Mesenchymal stem cell (in vitro differentiated cells and primary cell): Measurements from ENCODE around the gene SYT8.

Source experiments
- DNase-seq: peaks from one replicate; pipeline ENCODE4 v3.0.0-alpha.2; 2013
- H2AFZ ChIP-seq: one replicate; pipeline ENCODE4 v1.6.1; 2013; ENCODE audit warnings: low read depth, mild to moderate bottlenecking, control low read depth, inconsistent platforms, low read length, moderate library complexity
- H2AK5ac ChIP-seq: 2 replicates; pipeline ENCODE4 v1.6.1; 2013; ENCODE audit warnings: low read length, moderate library complexity, mild to moderate bottlenecking, inconsistent platforms; ENCODE audit not compliant: severe bottlenecking
- H2BK120ac ChIP-seq: one replicate; pipeline ENCODE4 v1.6.1; 2013; ENCODE audit warnings: low read depth, mild to moderate bottlenecking, inconsistent platforms, low read length, moderate library complexity
- H2BK12ac ChIP-seq, 2 experiments: one replicate each; pipeline ENCODE4 v1.6.1; 2013; ENCODE audit warnings: inconsistent platforms in 2 of 2, low read length in 2 of 2, mild to moderate bottlenecking in 2 of 2, moderate library complexity in 2 of 2, control low read depth in 1 of 2
- H2BK15ac ChIP-seq: one replicate; pipeline ENCODE4 v1.6.1; 2013; ENCODE audit warnings: mild to moderate bottlenecking, low read depth, inconsistent platforms; ENCODE audit not compliant: poor library complexity, severe bottlenecking
- H2BK5ac ChIP-seq: 2 replicates; pipeline ENCODE4 v1.6.1; 2013; ENCODE audit warnings: low read depth, mild to moderate bottlenecking, low read length, control low read depth, inconsistent platforms; ENCODE audit not compliant: poor library complexity, severe bottlenecking
- H3K14ac ChIP-seq, 2 experiments: one replicate each; pipeline ENCODE4 v1.6.1; 2013; ENCODE audit warnings: inconsistent platforms in 2 of 2, low read length in 2 of 2, control low read depth in 1 of 2, mild to moderate bottlenecking in 1 of 2, moderate library complexity in 1 of 2
- H3K18ac ChIP-seq, 2 experiments: one replicate each; pipeline ENCODE4 v1.6.1; 2013; ENCODE audit warnings: inconsistent platforms in 2 of 2, low read length in 2 of 2, control low read depth in 1 of 2, low read depth in 1 of 2, mild to moderate bottlenecking in 1 of 2
- H3K23ac ChIP-seq, 2 experiments: one replicate each; pipeline ENCODE4 v1.6.1; 2013; ENCODE audit warnings: inconsistent platforms in 2 of 2, low read length in 2 of 2, mild to moderate bottlenecking in 2 of 2, moderate library complexity in 2 of 2, control low read depth in 1 of 2
- H3K27ac ChIP-seq: 2 replicates; pipeline ENCODE4 v1.5.1; 2013; ENCODE audit warnings: mild to moderate bottlenecking, moderate library complexity, low read length, control low read depth, inconsistent platforms; ENCODE audit not compliant: poor library complexity, severe bottlenecking
- H3K27me3 ChIP-seq, 2 experiments: 2 replicates each; pipeline versions ENCODE4 v1.6.1 to v1.7.0; 2013; ENCODE audit warnings: low read length in 2 of 2, mild to moderate bottlenecking in 2 of 2, moderate library complexity in 2 of 2, control low read depth in 1 of 2, inconsistent platforms in 1 of 2; ENCODE audit not compliant: control insufficient read depth in 1 of 2, insufficient read depth in 1 of 2
- H3K36me3 ChIP-seq, 2 experiments: 2 replicates each; pipeline versions ENCODE4 v1.6.1 to v1.7.0; 2013; ENCODE audit warnings: low read length in 2 of 2, control low read depth in 1 of 2, inconsistent platforms in 1 of 2, low read depth in 1 of 2, mild to moderate bottlenecking in 1 of 2; ENCODE audit not compliant: insufficient read depth in 2 of 2, control insufficient read depth in 1 of 2
- H3K4ac ChIP-seq, 2 experiments: one replicate each; pipeline ENCODE4 v1.6.1; 2013; ENCODE audit warnings: inconsistent platforms in 2 of 2, low read length in 2 of 2, mild to moderate bottlenecking in 2 of 2, moderate library complexity in 2 of 2, control low read depth in 1 of 2, low read depth in 1 of 2
- H3K4me1 ChIP-seq: 2 replicates; pipeline ENCODE4 v1.6.1; 2013; ENCODE audit warnings: low read depth, low read length, control low read depth; ENCODE audit not compliant: control insufficient read depth, insufficient read depth
- H3K4me2 ChIP-seq: 2 replicates; pipeline ENCODE4 v1.6.1; 2013; ENCODE audit warnings: low read length, mild to moderate bottlenecking, inconsistent platforms; ENCODE audit not compliant: poor library complexity, severe bottlenecking
- H3K4me3 ChIP-seq, 2 experiments: 2 replicates each; pipeline versions ENCODE4 v1.5.1 to v1.7.0; 2013; ENCODE audit warnings: low read length in 2 of 2, mild to moderate bottlenecking in 2 of 2, control low read depth in 1 of 2, low read depth in 1 of 2; ENCODE audit not compliant: insufficient read depth in 1 of 2
- H3K79me1 ChIP-seq: replicated peaks from 2 replicates; pipeline ENCODE4 v1.6.1; 2013; ENCODE audit warnings: mild to moderate bottlenecking, control low read depth, low read length, inconsistent platforms; ENCODE audit not compliant: poor library complexity, severe bottlenecking
- H3K9ac ChIP-seq: 2 replicates; pipeline ENCODE4 v1.7.0; 2013; ENCODE audit warnings: mild to moderate bottlenecking, low read length, moderate library complexity
- H3K9me3 ChIP-seq: 2 replicates; pipeline ENCODE4 v1.7.0; 2013; ENCODE audit warnings: mild to moderate bottlenecking, low read length; ENCODE audit not compliant: control insufficient read depth
- H4K8ac ChIP-seq: one replicate; pipeline ENCODE4 v1.6.1; 2013; ENCODE audit warnings: inconsistent platforms, mild to moderate bottlenecking, low read length, moderate library complexity
- H4K91ac ChIP-seq: one replicate; pipeline ENCODE4 v1.6.1; 2013; ENCODE audit warnings: mild to moderate bottlenecking, low read length, inconsistent platforms
- WGBS: methylation state at CpG from one replicate; pipeline ENCODE4 v1.1.7; 2013; ENCODE audit warnings: mixed read lengths; 5-methylcytosine and 5-hydroxymethylcytosine counted together

Gene SYT8

DNA sequence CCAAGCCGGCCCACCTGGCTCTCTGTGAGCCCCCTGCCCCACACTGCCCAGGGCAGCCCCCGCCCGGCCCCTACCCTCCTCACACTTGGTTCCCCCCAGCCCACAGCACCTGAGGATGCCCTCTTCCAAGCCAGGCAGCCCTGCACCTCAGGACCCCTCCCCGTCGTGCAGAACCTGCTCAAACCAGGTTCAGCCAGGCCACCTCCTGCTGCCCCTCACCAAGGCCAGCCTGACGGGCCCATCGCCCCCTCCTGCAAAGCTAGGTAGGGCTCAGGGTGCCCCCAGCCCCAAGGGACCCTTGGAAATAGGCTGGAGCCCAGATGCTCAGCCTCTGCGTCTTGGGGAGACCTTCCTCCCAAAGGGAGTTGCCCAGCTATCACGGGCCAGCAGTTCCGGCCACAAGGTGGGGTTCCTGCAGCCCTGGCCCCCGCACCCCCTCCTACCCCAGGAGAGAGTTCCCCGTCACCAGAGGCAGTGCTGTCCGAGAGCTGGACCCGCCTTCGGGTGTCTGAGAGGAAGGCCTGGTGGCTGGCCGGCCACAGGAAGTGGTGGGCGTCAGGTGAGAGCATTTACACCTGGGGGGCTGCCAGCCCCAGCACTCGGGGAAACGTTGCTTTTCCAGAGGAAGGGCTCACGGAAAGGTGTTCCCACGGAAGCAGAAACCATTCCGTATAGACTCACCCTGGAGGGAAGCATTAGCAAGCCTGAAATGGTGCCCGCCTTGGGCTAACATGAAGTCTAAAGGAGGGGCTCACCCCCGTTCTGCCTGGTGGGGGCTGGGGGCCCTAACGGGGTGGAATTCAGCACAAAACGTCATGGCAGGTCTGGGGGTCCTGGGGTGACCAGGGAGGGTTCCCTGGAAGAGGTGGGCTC lies 3.2 kb upstream of the SYT8 start:
- Histone ChIP-seq H3K36me3 (no peaks in the 10 kb centered on the region), H4K8ac (no peak overlapping the region), H2AK5ac (peak overlapping the region; percentile 66), H3K9me3 (no peaks in the 10 kb centered on the region), H3K27me3 (peaks cover 0 to 59% of the 10 kb centered on the region in 2 experiments), H2BK12ac (peak overlapping the region in 1 of 2 experiments; percentile 85), H3K18ac (peak overlapping the region; percentile 34), H3K9ac (no peak overlapping the region), H3K4me2 (no peak overlapping the region), H3K4me3 (no peak overlapping the region), H3K14ac (no peak overlapping the region), H2BK5ac (no peak overlapping the region), H3K27ac (no peak overlapping the region), H3K4me1 (peaks cover 74% of the 10 kb centered on the region), H4K91ac (peak overlapping the region; percentile 8), H3K79me1 (no peaks in the 10 kb centered on the region), H3K4ac (peak overlapping the region in 1 of 2 experiments; percentile 40), H2AFZ (no peak overlapping the region), H3K23ac (no peak overlapping the region), H2BK15ac (peak overlapping the region; percentile 44), H2BK120ac (peak overlapping the region; percentile 83)
- no peak for DNase-seq
- 76% methylated on average over 26 of the region's 26 CpGs for WGBS

DNA sequence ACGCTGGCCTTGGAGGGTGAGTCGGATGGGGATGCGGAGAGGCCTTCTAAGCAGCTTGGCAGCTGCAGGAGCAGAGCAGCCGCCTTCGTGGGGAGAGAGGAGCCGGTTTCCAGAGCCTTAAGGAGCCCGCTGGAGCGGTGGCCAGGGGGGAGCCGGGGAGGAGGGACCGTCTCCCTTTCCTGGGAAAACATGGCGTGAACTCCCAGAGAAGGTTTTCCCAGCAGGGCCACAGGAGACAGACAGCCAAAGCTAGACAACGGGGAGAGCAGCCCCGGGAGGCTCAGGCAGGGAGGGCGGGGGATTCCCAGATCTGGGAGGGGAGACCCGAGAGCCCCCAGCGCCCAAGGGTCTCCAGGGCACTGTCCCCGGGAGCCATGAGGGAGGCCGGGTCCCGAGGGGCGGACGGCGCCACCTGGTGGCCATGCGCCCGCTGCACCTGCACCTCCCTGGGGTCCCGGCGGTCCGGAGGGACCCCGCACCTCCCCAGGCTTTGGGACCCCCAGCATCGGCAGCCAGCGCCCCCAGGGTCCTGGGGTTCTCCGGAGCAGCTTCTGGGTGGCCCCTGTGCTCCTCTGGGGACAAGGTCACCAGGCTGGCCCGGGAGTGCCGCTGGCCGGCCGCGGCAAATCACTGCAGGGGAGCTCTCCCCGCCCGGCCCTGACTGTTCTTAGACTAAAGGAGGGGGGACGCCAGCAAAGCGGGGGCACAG lies 2.4 kb upstream of the SYT8 start:
- peak overlapping the region; percentile 65 for H2BK15ac ChIP-seq
- H3K36me3 ChIP-seq: no peaks in the 10 kb centered on the region
- H3K79me1 ChIP-seq: no peaks in the 10 kb centered on the region
- peak overlapping the region; percentile 24 to 28 for H3K4ac ChIP-seq
- no peak overlapping the region for H3K9ac ChIP-seq
- H2AK5ac ChIP-seq: no peak overlapping the region
- H3K4me3 ChIP-seq: no peak overlapping the region
- H3K18ac ChIP-seq: peak overlapping the region in 1 of 2 experiments; percentile 34
- peaks cover 0 to 51% of the 10 kb centered on the region in 2 experiments for H3K27me3 ChIP-seq
- no peak overlapping the region for H3K23ac ChIP-seq
- H3K4me2 ChIP-seq: peak overlapping the region; percentile 60
- H3K9me3 ChIP-seq: no peaks in the 10 kb centered on the region
- peak overlapping the region; percentile 83 for H2BK120ac ChIP-seq
- peaks cover 71% of the 10 kb centered on the region for H3K4me1 ChIP-seq
- H3K27ac ChIP-seq: no peak overlapping the region
- peak overlapping the region; percentile 46 for H4K8ac ChIP-seq
- H2BK12ac ChIP-seq: peak overlapping the region in 1 of 2 experiments; percentile 72
- 15% methylated on average over 40 of the region's 40 CpGs for WGBS
- no peak overlapping the region for H2AFZ ChIP-seq
- no peak overlapping the region for H3K14ac ChIP-seq
- peak; percentile 29 for DNase-seq
- H4K91ac ChIP-seq: peak overlapping the region; percentile 64
- H2BK5ac ChIP-seq: no peak overlapping the region

DNA sequence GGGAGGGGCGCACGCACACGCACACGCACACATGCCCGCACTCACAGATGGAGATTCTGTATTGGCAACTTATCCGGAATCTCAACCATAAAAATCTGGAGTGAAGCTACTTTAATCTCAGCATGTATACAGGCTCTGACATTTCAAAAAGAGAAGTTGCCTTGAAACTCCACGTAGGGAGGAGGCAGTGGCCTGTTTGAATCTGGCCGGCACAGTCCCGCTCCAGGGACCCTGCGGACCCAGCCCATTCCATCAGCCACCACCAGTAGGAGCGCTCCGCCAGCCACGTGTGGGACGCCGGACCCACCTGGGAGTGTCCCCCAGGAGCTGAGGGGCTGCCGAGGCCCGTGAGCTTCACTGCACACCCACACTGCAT lies 1.9 kb upstream of the SYT8 start:
- Histone ChIP-seq H3K27me3 (peaks cover 0 to 45% of the 10 kb centered on the region in 2 experiments), H3K23ac (no peak overlapping the region), H3K4me3 (no peak overlapping the region), H4K91ac (peak overlapping the region; percentile 19), H3K27ac (no peak overlapping the region), H3K36me3 (no peaks in the 10 kb centered on the region), H3K14ac (no peak overlapping the region), H3K4me2 (peak overlapping the region; percentile 60), H2AFZ (no peak overlapping the region), H3K4me1 (peaks cover 71% of the 10 kb centered on the region), H2BK12ac (peak overlapping the region in 1 of 2 experiments; percentile 64), H3K4ac (no peak overlapping the region), H3K79me1 (no peaks in the 10 kb centered on the region), H3K9ac (no peak overlapping the region), H2BK15ac (peak overlapping the region; percentile 65), H3K18ac (peak overlapping the region in 1 of 2 experiments; percentile 26), H2BK5ac (no peak overlapping the region), H2AK5ac (no peak overlapping the region), H4K8ac (peak overlapping the region; percentile 52), H3K9me3 (no peaks in the 10 kb centered on the region), H2BK120ac (no peak overlapping the region)
- no peak for DNase-seq
- 69% methylated on average over 12 of the region's 17 CpGs for WGBS

DNA sequence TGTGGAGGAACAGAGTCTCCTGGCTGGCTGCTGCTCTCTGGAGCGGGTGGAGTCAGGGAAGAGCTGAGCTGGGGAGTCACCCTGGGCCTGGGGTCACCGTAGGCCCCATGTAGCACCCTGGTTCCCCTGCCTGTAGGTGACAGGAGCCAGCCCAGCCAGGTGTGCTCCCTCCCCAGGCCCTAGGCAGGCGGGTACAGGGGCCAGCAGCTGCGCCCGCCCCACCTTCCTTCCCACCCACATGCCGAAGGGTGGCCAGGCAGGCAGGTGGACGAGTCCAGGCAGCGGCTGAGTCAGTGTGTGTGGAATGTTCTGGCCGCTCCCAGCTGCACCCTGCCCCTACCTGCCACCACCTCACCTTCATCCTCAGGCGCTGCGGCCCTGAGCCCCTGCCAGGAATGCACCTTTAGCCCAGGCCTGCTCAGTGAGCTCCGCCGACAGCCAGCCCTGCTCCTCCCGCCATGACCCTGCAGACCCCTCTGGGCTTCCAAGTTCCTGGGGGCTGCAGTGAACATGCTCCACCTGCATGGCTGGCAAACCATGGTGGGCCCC lies 654 bp upstream of the SYT8 start:
- no peaks in the 10 kb centered on the region for H3K36me3 ChIP-seq

More for the DNA sequence above, 654 bp upstream of the SYT8 start:
- no peak overlapping the region for H3K4ac ChIP-seq
- H3K4me2 ChIP-seq: no peak overlapping the region
- 93% methylated on average over 12 of the region's 14 CpGs for WGBS
- no peak overlapping the region for H3K9ac ChIP-seq
- no peak overlapping the region for H3K27ac ChIP-seq
- H3K23ac ChIP-seq: no peak overlapping the region
- peaks cover 63% of the 10 kb centered on the region for H3K4me1 ChIP-seq
- no peak overlapping the region for H2AFZ ChIP-seq
- H3K18ac ChIP-seq: peak overlapping the region in 1 of 2 experiments; percentile 64
- peaks cover 0 to 33% of the 10 kb centered on the region in 2 experiments for H3K27me3 ChIP-seq
- no peak for DNase-seq
- no peaks in the 10 kb centered on the region for H3K9me3 ChIP-seq
- peak overlapping the region; percentile 38 for H2AK5ac ChIP-seq
- H2BK15ac ChIP-seq: no peak overlapping the region
- peak overlapping the region in 1 of 2 experiments; percentile 31 for H3K14ac ChIP-seq
- no peaks in the 10 kb centered on the region for H3K79me1 ChIP-seq
- H4K8ac ChIP-seq: peak overlapping the region; percentile 9
- no peak overlapping the region for H2BK5ac ChIP-seq
- H3K4me3 ChIP-seq: no peak overlapping the region
- no peak overlapping the region for H4K91ac ChIP-seq
- H2BK120ac ChIP-seq: no peak overlapping the region
- peak overlapping the region in 1 of 2 experiments; percentile 73 for H2BK12ac ChIP-seq
